ENCODE measurements around the gene NARS2. TPM values are rescaled to one million over a fixed set of nuclear protein-coding genes. Genes with fewer than 3 reads are reported as not detected.

The NARS2 gene
- total and polyA plus RNA-seq, 2 donors (not counting 1 experiment from before 2014, with no cell fraction given), result 9.7 to 14.6 TPM

- ChIA-PET CTCF (interaction anchor here (1.2 kb wide), 1 partner anchor 13 kb away, joined by 4 read pairs; no protein-coding TSS in a partner anchor), POLR2A (no interaction called here)
- no peaks in the 10 kb centered on the region for H3K27me3 Mint-ChIP-seq
- ATAC-seq (ENCODE audit: low read depth), result no peak
- intact Hi-C loops (cut with micrococcal nuclease), result loop anchor here (10.0 kb wide), 1 partner anchor 46 kb away; no protein-coding TSS in a partner anchor
- H3K9me3 Mint-ChIP-seq (ENCODE audit: insufficient read depth), result no peaks in the 10 kb centered on the region
- Histone ChIP-seq H3K27ac (ENCODE audit: low read length in 2 of 2) (no peak overlapping the region), H3K4me2 (replicated peaks; ENCODE audit: low read depth, low read length, poor library complexity, severe bottlenecking) (no peak overlapping the region), H3K9ac (ENCODE audit: low read length) (no peak overlapping the region), H3K79me2 (ENCODE audit: control insufficient read depth, insufficient read depth, low read length) (no peaks in the 10 kb centered on the region), H3K4me3 (ENCODE audit: control extremely low read depth in 1 of 5, extremely low read depth in 1 of 5, insufficient read depth in 1 of 5, low read depth in 2 of 5, low read length in 4 of 5) (no peak overlapping the region), H3K9me3 (ENCODE audit: control extremely low read depth in 1 of 3, control insufficient read depth in 2 of 3, insufficient read depth in 1 of 3, low read length in 2 of 3) (no peaks in the 10 kb centered on the region), H3K4me1 (ENCODE audit: control insufficient read depth in 2 of 2, insufficient read depth in 2 of 2, low read length in 2 of 2) (no peaks in the 10 kb centered on the region), H3K36me3 (replicated peaks in 1 of 2; ENCODE audit: control extremely low read depth in 1 of 2, control insufficient read depth in 1 of 2, extremely low read depth in 1 of 2, insufficient read depth in 2 of 2, low read length in 1 of 2) (peaks cover 0 to 7% of the 10 kb centered on the region in 2 experiments), H3K27me3 (replicated peaks in 1 of 4; ENCODE audit: control extremely low read depth in 1 of 4, control insufficient read depth in 3 of 4, insufficient read depth in 4 of 4, low read length in 3 of 4) (no peaks in the 10 kb centered on the region), H2AFZ (ENCODE audit: insufficient read depth, low read depth, low read length, poor library complexity, severe bottlenecking) (no peak overlapping the region), H4K20me1 (ENCODE audit: control insufficient read depth, insufficient read depth, low read length, poor library complexity, severe bottlenecking) (no peaks in the 10 kb centered on the region)
- 100% methylated on average over 1 of the region's 6 CpGs for WGBS (ENCODE audit: insufficient coverage)
- no peak overlapping the region for H3K27ac Mint-ChIP-seq
- DNase-seq, result no peak
- TF ChIP-seq EZH2 (IDR thresholded peaks at IDR 0.05; ENCODE audit: borderline replicate concordance, insufficient read depth, low read depth, low read length, poor library complexity, severe bottlenecking) (no peak), CTCF (IDR thresholded peaks at IDR 0.05) (no peak)
- H3K4me3 Mint-ChIP-seq, result no peak overlapping the region
- no peaks in the 10 kb centered on the region for H3K4me1 Mint-ChIP-seq
Measured at GRCh38 chr11:78551066-78551465, 23.6 kb downstream of the NARS2 start.

- H3K4me3 ChIP-seq (ENCODE audit: control extremely low read depth in 1 of 5, extremely low read depth in 1 of 5, insufficient read depth in 1 of 5, low read depth in 2 of 5, low read length in 4 of 5), result no peak overlapping the region
- DNase-seq, result no peak
- H3K27ac ChIP-seq (ENCODE audit: low read length in 2 of 2), result no peak overlapping the region
- no peaks in the 10 kb centered on the region for H3K9me3 Mint-ChIP-seq (ENCODE audit: insufficient read depth)
- no peak for TF ChIP-seq CTCF (IDR thresholded peaks at IDR 0.05)
- TF ChIP-seq EZH2 (IDR thresholded peaks at IDR 0.05; ENCODE audit: borderline replicate concordance, insufficient read depth, low read depth, low read length, poor library complexity, severe bottlenecking), result no peak
- no peak overlapping the region for H3K9ac ChIP-seq (ENCODE audit: low read length)
- no peak overlapping the region for H3K4me2 ChIP-seq (replicated peaks; ENCODE audit: low read depth, low read length, poor library complexity, severe bottlenecking)
- H3K4me1 ChIP-seq (ENCODE audit: control insufficient read depth in 2 of 2, insufficient read depth in 2 of 2, low read length in 2 of 2), result no peaks in the 10 kb centered on the region
- H3K27me3 ChIP-seq (replicated peaks in 1 of 4; ENCODE audit: control extremely low read depth in 1 of 4, control insufficient read depth in 3 of 4, insufficient read depth in 4 of 4, low read length in 3 of 4), result no peaks in the 10 kb centered on the region
- no peak for ATAC-seq (ENCODE audit: low read depth)
- H3K4me3 Mint-ChIP-seq, result no peak overlapping the region
- no peaks in the 10 kb centered on the region for H3K79me2 ChIP-seq (ENCODE audit: control insufficient read depth, insufficient read depth, low read length)
- intact Hi-C loops (cut with micrococcal nuclease), result loop anchor here (10.0 kb wide), 1 partner anchor 45 kb away; no protein-coding TSS in a partner anchor
- H3K4me1 Mint-ChIP-seq, result peaks cover 1% of the 10 kb centered on the region
- H3K36me3 ChIP-seq (replicated peaks in 1 of 2; ENCODE audit: control extremely low read depth in 1 of 2, control insufficient read depth in 1 of 2, extremely low read depth in 1 of 2, insufficient read depth in 2 of 2, low read length in 1 of 2), result peaks cover 0 to 3% of the 10 kb centered on the region in 2 experiments
- no peaks in the 10 kb centered on the region for H3K9me3 ChIP-seq (ENCODE audit: control extremely low read depth in 1 of 3, control insufficient read depth in 2 of 3, insufficient read depth in 1 of 3, low read length in 2 of 3)
- H3K27ac Mint-ChIP-seq, result no peak overlapping the region
- CTCF ChIA-PET, result interaction anchor here (0.5 to 1.3 kb wide), 3 partner anchors 15 to 279 kb away, joined by 3 to 8 read pairs (median 4); partner anchors contain the start of gene GAB2
- H4K20me1 ChIP-seq (ENCODE audit: control insufficient read depth, insufficient read depth, low read length, poor library complexity, severe bottlenecking), result no peaks in the 10 kb centered on the region
- H3K27me3 Mint-ChIP-seq, result no peaks in the 10 kb centered on the region
- no peak overlapping the region for H2AFZ ChIP-seq (ENCODE audit: insufficient read depth, low read depth, low read length, poor library complexity, severe bottlenecking)
- POLR2A ChIA-PET, result no interaction called here
- WGBS (ENCODE audit: insufficient coverage), result 100% methylated on average over 1 of the region's 3 CpGs
Measured at GRCh38 chr11:78549624-78550409, 24.8 kb downstream of the NARS2 start.

Data from B cell (primary cell).